DOHH2 (cell line): ENCODE measurements around the gene ABCA2.

Source experiments
- CTCF ChIP-seq: fragments of 200-600 bp; sonication (generic); IDR thresholded peaks from one replicate; pipeline ENCODE4 v1.5.1; 2014; ENCODE audit warnings: antibody characterized with exemption, mild to moderate bottlenecking, low read depth, low read length; ENCODE audit not compliant: poor library complexity, severe bottlenecking
- EZH2phosphoT487 ChIP-seq: fragments of 200-600 bp; sonication (generic); IDR thresholded peaks from 2 replicates; pipeline ENCODE4 v1.6.1; 2017; ENCODE audit warnings: borderline replicate concordance, mild to moderate bottlenecking, antibody characterized with exemption, low read length, moderate library complexity, mixed read lengths

GRCh38 chr9:137027369-137028262, at the start of gene ABCA2:
- no peak for TF ChIP-seq CTCF
- no peak for TF ChIP-seq EZH2phosphoT487
